GM11168 (cell line): ENCODE data around the gene AFG3L2.

Experiments used
- in situ Hi-C: fragments of 300-500 bp; cut with MboI; formaldehyde crosslinking; loops from one replicate; pipeline ENCODE4 v1.12.0; 2022; ENCODE audit warnings: low sequenced_read_pairs; ENCODE audit not compliant: unreplicated experiment

AFG3L2 gene

DNA sequence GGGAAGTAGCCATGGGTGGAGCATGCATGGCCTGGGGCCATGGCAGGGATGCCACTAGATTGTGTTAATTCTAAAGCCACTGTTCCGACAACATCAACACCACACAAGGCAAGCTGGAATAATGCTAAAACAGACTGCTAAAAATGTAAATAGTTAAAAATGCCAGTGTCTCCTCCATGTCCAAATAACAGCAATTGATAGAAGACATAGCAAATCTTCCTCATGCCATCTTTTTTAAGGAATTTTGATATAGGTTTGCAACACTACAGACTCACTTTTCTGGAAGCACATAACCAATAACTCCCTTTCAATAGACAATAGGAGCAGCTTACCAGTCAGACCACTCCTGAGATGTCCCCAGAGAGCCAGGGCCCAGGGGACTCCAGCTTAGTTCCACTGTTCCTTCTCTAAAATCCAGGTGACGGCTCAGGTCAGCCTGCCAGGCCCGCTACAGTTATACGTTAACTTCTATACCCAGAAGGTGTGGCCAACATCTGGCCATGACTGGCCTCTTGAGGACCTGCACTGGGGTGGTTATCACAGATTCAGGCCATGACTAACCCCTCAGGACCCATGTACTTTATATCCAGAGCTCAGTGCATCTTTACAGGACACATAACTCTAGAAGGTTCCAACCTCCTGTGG, 48.7 kb downstream of the AFG3L2 start:
- in situ Hi-C loops = no loop called here

DNA sequence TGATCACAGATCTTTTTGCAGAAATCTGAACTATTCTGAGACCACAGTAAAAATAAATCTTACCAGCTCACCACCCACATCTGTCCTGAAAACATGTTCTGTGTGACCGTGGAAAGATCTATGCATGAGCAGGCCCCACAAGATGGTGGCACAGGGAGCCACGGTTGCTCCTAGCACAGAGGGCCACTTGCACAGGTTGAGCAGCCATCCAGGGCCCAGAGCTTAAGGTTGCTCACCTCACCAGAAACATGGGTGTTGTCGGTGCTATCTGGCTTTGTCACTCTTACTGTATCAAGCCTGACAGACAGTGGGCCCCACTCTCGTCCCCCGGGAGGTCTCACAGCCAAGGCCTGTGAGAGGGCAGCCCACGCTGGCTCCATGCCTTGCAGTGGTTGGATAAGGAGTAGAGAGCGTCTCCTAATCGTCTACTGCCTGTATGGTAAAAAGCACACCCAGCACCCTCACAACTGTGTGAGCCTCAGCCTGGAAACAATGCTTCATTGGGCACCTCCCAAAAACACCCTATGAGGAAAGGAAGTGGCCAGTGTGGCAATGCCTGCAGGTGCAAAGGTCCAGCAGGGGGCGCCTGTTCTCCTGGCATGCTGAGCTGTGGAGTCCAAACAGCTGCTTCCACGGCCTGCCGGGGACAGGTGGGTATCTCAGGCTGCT, 49.4 kb downstream of the AFG3L2 start:
- in situ Hi-C loops = no loop called here

DNA sequence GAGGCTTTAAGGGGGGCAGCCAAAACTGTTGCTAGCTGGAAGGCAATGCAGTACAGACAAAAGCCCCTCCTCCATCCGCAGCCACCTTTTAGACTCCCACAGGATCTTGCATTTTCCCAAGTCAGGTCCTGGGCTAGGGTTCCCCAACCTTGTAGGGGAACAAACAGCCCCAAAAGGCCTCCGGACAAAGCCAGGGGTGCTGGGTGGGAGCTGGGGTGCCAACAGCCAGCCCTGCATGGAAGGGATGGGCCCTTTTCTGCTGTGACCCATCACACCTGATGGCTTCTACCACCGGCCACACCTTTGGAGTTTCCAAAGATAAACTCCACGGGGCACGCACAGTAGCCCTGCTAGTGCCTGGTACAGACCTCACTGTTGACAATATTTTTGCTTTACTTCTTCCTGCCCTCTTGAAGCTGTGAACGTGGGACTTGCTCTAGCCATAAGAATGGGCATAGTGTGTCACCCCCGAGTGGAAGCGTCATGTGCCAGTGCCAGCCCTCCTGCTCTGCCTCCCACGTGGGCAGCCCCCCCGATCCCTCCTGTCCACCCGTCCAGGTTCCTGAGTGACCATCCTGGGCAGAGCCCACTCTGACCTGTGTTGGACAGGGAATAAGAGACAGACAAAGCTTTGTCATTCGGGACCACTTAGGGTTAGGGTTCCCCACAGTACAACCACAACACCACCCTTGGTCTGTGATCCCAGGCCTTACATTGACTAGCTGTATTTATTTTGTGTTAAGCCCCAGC, 50.1 kb downstream of the AFG3L2 start:
- in situ Hi-C loops = no loop called here

DNA sequence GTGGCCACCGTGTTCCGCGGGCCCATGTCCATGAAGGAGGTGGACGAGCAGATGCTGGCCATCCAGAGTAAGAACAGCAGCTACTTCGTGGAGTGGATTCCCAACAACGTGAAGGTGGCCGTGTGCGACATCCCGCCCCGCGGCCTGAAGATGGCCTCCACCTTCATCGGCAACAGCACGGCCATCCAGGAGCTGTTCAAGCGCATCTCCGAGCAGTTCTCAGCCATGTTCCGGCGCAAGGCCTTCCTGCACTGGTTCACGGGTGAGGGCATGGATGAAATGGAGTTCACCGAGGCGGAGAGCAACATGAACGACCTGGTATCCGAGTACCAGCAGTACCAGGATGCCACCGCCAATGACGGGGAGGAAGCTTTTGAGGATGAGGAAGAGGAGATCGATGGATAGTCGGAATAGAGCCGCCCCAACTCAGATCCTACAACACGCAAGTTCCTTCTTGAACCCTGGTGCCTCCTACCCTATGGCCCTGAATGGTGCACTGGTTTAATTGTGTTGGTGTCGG, 51.2 kb downstream of the AFG3L2 start:
- in situ Hi-C loops = no loop called here

DNA sequence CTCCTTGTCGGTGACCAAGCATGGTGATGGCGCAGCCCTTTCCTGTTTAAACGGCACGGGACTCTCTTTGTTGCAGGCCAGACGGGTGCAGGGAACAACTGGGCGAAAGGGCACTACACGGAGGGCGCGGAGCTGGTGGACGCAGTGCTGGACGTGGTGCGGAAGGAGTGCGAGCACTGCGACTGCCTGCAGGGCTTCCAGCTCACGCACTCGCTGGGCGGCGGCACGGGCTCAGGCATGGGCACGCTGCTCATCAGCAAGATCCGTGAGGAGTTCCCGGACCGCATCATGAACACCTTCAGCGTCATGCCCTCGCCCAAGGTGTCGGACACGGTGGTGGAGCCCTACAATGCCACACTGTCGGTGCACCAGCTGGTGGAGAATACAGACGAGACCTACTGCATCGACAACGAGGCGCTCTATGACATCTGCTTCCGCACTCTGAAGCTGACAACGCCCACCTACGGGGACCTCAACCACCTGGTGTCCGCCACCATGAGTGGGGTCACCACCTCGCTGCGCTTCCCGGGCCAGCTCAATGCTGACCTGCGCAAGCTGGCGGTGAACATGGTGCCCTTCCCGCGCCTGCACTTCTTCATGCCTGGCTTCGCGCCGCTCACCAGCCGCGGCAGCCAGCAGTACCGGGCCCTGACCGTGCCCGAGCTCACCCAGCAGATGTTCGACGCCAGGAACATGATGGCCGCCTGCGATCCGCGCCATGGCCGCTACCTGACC, 51.9 kb downstream of the AFG3L2 start:
- in situ Hi-C loops = no loop called here

DNA sequence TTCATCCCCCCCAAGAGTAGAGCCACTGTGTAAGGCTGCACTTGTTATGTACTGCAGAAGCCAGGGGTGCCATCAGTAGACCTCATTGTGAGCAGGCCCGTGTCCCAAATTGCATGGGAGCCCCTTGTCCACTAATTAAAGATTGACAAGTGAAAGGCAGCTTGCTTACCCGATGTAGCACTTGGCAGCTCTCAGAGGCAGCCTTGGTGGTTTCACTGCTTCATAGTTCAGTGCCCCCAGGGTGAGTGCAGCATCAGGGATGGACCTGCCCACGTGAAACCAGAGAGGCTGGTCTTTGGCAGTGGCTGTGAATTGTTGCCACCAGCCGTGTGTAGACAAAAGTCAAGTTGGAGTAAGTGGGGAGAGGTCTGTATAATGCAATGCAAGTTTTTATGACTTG, 55.7 kb downstream of the AFG3L2 start:
- in situ Hi-C loops = no loop called here

DNA sequence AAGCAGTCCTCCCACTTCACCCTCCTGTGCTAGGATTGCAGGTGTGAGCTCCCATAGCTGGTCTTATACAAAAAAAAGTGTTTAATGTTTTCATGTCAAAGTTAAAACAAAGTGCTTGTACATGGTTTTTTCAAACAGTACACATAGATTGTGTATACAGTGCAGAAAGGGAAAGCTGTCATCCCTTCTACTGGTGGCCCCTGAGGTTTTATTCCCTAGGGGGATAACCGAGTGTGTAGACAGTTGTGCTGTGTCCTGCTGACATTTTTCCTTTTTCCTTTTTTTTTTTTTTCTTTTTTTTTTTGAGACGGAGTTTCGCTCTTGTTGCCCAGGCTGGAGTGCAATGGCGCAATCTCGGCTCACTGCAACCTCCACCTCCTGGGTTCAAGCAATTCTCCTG, 58.2 kb downstream of the AFG3L2 start:
- in situ Hi-C loops = no loop called here

DNA sequence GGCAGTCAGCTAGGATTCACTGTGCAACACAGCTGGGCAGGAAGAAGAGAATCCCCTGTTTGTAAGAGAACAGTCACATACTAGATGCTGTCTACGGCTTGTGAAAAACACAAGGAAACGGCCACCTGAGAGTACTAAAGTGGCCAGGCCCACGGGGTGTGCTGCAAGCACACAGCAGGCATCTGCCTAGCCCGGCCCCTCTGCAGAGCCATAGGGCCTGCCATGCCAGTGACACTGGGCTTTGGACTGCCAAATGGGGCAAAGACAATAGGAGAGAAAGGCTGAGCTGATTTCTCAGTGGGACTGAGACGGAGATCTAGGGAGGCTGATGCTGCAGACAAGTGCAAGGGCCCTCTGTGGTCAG, 58.7 kb downstream of the AFG3L2 start:
- in situ Hi-C loops = no loop called here

DNA sequence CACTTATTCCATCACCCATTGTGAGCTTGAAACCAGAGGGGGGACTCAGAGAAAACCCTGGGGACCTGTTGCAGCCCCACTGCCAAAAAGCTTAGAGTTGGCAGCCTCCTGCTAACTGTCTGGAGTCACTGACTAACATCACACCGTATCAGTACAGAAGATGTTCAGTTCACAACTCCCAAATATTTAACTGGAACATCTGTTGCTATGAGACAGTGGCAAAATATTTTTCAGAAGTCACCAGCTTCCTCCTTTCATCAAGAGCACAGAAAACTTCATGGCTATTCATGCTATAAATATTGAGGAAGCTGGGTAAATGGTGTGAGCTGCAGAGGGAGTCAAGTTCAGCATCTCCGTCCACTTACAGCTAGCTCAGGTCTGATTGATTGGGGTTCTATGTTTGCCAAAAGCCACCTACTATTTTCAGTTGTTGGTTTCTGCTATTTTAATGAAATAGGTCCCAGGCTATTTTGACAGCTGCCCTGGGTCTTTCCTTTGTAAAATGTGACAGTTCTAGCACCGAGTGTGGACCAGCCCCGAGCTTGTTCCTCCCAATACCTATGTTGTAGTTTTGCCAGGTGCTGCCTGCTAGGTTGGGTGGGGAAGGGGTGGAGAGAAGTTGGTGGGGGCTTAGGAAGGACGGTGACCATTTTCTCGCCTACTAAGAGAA, 59.2 kb downstream of the AFG3L2 start:
- in situ Hi-C loops = no loop called here

DNA sequence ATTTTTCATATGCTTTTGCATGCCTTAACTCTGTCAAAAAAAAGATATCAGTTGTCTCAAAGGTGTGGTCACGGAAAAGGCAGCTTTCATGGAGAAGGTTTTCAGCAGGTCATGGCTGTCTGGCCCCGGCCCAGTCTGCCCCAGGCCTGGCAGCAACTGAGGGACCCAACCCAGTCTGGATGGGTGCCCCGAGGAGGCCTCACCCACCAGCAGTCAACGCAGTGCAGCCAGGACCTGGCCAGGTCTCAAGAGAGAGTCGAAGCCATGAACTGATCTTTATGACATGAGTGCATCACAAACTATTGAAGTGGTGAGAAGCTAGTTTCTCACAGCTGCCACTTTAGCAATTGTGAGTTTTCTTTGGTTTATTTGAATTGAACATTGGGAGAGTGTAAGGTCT, 61.1 kb downstream of the AFG3L2 start:
- in situ Hi-C loops = no loop called here

DNA sequence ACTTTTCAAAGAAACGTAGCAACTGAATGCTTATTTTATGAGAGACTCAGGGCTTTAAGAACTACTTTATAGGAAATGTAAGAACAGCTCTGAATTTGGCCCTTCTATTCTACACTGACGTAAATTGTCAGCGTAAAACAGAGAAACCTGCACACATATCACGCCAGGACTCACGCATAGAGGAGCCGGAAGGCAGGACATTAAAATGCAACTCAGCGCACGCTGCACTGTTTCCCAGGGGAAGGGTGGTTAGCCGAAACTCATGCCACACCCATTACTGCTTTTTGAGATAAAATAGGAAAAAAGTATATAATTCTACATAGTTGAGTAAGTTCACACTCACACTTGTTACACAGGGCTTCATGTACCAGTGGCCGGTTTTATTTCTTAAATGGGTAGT, 61.5 kb downstream of the AFG3L2 start:
- in situ Hi-C loops = no loop called here

DNA sequence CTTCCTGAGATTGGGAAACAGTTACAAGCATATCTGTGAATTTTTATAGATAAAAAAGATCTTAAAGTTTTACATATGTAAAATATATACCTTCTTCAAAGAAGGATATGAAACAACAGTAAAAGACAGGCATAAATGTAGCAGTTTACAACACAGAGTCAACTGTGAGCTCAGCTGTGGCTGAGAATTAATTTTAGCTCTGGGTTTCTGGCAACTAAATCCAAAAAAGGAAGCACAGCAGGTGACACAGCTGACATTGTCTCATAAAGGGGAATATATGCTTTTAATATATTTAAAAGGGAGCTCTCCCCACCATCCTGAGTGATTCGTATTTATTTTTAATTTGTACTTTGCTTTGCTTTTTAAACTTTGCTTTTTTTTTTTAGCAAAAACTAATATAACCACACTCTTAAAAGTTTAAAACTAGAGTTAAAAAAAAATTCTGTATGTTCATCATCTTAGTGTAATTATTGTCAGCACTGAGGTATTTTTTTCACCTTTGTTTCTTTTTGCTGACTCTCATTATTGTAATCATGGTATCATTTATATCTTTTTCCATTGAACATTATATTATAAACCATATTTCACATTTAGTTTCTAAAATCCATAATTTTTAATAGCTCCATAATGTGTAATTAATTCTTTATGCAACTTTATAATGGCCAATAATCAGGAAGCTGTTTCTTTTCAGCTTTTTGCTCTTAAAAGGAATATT, 62.3 kb downstream of the AFG3L2 start:
- in situ Hi-C loops = no loop called here

DNA sequence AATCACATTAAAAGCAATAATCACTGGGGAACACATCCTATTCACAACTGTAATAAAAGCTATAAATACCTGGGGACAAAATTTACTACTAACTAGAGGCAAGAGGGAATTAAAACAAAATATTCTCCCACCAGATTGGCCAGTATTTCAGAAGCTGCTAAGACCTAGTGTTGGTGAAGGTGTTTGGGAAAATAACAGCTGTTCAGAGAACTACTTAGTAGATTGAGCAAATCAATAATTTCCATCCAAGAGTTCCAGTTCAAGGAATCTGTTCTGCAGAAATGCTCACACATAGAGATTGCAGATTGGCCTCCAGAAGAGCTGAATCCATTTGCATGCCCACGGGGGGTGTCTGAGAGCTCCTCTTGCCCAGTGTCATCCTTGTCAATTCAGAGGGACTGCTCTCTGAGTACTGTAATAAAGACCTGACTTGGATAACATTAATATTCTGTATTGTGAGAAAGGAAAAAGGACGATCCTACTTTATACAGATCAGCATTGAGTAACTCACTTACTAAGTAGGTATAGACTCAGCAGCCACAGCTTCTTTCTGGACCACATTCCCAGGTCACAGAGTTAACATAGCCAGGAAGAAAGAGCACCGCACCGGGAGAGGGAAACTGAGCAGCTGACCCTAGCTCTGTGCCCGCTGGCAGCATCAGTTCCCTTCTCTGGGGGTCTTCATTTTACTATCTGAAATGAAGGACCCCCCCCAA, 63.3 kb downstream of the AFG3L2 start:
- in situ Hi-C loops = no loop called here

DNA sequence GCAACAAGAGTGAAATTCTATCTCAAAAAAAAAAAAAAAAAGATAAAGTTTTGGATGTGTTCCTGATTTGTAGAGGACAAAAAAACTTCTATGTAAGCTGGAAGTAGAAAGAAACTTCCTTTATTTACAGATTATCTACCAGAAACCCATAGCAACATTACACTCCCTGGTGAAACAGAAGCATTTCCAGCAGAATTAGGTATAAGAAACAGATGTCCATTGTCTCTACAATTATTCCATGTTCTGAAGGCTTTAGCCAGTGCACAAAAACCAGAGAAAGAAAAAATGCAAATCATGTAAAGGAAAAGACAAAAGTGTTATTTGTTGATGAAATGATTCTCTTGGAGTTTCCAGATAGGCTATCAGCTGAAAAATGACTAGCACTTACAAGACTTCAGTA, 64.1 kb downstream of the AFG3L2 start:
- in situ Hi-C loops = no loop called here

DNA sequence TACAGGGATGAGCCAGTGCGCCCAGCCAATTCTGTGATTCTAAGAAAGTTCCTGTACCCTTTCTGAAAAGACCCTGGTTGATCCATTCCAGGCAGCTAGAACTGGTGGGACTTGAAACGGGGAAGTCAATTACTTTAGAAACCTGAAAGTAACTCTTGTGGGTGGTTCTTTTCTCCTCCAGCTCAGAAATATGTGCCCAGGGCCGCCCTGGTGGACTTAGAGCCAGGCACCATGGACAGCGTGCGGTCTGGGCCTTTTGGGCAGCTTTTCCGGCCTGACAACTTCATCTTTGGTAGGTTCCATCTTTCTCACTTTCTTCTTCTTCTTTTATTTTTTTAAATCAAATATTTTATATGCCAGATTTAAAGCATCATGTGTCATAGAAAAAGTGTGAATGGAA, 66.3 kb downstream of the AFG3L2 start:
- in situ Hi-C loops = no loop called here

DNA sequence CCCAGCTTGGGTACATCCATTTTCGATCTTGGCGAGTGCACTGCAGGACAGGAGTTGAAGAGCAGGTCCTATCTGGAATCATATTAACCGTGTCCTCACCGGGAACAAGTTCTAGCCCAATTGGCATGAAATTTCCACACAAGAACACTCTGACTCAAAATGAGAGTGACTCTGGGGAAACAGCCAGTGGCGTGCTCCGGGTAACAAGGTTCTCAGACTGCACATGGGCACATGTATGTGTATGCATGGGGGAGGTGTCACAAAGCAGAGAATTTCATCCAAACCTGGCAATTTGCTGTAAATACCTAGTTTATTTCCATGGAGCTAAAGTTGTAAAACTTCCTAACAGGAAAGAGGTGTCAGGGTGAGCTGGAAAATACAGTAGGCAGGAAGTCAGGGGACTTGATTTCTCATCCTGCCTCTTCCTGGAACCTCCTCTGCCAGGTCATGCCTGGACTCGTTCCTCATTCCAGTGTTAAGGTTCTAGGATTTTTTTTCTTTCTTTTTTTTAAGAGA, 67.3 kb downstream of the AFG3L2 start:
- in situ Hi-C loops = no loop called here

DNA sequence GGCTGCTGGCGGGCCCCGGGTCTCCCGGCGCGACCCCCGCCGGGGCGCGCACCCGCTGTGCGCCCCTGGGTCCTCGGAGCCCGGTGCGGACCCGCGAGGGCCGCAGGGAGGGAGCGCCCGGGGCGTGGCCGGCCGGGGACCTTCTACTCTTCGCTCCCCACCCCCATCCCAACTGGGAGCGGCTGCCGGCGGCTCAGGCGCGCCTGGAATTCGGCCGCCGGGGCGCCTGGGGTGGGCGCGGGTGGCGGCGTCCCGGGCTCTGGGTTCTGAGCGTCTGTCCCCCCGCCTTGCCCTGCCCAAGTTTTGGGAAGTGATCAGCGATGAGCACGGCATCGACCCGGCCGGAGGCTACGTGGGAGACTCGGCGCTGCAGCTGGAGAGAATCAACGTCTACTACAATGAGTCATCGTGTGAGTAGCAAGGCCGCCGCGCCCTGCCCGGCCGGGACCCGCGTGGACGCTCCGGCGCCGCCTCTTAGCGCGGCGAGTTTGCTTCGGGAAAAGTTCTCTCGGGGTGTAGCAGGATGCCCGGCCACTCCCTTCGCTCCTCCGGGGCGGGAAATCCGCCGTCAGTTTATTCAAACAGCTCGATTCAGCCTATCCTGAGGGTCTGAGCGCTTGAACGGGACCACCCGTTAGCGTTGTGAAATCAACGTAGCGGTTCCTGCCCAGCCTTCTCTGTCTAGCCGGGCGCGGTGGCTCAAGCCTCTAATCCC, 68.5 kb downstream of the AFG3L2 start:
- in situ Hi-C loops = no loop called here

DNA sequence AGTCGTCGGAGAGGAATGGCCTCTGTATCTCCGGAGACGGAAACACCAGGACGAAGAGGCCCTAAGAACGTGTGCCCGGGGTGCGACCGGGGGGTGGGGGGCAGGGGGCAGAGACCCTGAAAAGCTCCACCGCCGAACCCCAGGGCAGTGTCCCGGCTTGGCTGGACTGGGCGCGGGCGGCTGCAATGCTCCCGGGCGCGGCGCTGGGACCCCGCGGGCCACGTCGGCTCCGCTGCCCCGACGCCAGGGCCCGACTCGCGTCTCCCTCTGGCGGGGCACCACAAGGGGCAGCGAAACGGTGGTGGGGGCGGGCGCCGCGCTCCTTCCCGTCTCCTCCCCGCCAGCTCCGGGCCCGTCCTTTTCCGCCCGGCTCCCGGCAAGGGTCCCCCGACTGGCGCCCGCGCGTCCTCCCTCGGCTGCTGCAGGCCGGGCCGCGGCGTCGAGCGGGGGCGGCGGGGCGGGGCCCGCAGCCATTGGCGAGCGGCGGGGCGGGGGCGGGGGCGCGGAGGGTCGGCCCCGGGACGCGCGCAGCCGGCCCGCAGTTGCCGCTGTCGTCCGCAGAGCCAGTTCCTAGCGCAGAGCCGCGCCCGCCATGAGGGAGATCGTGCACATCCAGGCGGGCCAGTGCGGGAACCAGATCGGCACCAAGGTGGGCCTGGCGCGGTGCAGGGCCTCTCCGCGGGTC, 69.2 kb downstream of the AFG3L2 start, which contains the start of gene TUBB6:
Gene TUBB6 (plus strand): TSS at position 541 of the 685 bp plus-strand sequence. CDS start 52 bp downstream, at position 593.
- in situ Hi-C loops = no loop called here
